ENCODE measurements around the gene TET1.
"Not testable (repeated sequence)": the region's sequence is repeated elsewhere in the genome, so short reads cannot be mapped to it uniquely, and the experiment has no call there.

The TET1 gene

DNA sequence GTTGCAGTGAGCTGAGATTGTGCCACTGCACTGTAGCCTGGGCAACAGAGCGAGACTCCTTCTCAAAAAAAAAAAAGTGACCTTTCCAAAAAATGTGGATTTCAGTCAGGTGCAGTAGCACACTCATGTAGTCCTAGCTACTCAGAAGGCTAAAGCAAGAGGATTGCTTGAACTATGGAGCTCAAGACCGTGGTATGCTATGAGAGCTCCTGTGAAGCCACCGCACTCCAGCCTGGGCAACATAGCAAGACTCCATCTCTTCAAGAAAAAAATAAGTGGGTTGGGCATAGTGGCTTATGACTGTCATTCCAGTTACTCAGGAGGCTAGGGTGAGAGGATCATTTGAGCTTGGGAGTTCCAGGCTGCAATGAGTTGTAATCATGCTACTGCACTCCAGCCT is 51.1 kb downstream of the TET1 start:
- no peak for DNase-seq (ENCODE audit: low read depth)

DNA sequence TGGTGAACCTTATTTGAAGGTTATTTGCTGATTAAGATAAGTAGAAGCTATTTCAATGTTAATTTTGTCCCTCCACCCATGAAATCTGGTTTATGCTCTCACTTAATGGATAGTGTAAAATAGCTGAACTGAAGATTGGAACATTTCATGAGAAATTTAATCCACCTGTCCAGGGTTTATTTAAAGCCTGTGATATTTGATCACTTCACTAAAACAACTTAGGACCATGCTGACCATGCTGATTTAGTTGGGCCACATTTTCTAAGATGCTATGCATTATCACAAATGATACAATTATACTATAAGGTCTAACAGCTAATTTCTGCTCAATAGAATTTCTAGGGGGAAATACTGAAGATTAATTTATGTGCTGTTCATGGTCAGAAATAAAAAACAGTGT is 53.8 kb downstream of the TET1 start:
- DNase-seq (ENCODE audit: low read depth): not testable (repeated sequence)

DNA sequence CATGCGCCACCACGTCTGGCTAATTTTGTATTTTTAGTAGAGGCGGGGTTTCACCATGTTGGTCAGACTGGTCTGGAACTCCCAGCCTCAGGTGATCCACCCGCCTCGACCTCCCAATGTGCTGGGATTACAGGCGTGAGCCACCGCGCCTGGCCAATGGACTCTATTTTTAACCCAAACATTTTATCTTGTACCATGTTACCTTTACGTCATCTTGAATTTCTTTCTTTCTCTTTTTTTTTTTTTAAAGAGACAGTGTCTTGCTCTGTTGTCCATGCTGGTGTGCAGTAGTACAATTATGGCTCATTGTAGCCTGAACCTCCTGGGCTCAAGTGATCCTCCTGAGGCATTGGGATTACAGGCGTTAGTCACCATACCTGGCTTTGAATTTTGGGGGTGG is 57.6 kb downstream of the TET1 start:
- DNase-seq (ENCODE audit: low read depth): not testable (repeated sequence)

DNA sequence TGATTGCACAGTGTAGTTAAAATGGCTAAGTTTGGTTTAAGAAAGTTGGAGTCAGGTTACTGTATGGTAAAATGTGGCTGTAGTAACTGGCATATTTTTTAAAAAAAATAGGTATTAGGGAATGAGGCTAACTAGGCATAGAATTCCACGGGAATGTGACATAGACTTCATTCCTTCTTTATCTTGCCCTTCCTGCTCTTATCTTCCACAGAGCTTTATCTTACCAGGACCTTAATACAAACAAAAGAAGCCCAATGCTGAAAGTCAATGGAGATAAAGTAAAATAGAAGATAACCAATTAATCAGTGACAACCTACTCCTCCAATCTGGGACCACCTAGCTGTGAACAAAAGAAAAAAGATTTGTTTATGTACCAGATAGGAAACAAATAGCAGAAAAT is 58.1 kb downstream of the TET1 start:
- no peak for DNase-seq (ENCODE audit: low read depth)

DNA sequence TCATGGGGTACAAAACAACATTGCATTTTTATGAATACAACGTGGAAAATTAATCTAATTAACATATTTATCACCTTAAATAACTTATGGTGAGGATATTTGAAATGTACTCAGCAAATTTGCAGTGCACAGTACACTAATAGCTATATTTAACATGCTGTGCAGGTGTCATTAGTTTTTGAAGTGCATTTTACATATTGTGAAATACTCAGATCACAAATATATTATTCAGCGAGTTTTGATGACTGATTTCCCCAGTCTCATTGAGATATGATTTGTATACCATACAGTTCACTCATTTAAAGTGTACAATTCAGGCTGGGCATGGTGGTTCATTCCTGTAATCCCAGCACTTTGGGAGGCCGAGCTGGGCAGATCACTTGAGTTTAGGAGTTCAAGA is 59.5 kb downstream of the TET1 start:
- DNase-seq (ENCODE audit: low read depth): no peak

DNA sequence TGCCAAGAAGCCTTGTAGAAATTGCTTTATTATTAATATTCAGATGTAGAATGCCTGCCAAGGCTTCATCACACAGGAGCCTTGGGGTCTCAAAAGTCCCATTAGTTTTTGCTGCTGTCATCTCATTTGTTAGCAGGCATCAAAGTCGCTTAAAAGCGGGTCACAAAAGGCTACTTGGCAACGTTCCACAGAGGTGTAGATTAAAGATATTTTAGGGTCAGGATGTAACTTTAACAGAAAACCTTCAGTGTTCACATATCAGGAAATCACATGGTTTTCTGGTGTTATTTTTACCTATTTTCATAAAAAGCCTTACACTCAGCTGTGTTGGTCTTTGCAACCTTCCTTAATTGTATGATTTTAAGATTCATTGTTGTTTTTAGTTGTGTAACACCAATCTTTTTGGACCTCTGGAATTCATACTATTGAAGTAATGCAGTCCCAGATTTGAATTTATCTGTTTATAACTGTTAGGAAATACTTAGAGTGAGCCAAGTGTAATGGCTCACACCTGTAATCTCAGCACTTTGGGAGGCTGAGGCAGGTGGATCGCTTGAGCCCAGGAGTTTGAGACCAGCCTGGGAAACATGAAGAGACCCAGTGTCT is 65.3 kb downstream of the TET1 start:
- DNase-seq (ENCODE audit: low read depth): no peak

DNA sequence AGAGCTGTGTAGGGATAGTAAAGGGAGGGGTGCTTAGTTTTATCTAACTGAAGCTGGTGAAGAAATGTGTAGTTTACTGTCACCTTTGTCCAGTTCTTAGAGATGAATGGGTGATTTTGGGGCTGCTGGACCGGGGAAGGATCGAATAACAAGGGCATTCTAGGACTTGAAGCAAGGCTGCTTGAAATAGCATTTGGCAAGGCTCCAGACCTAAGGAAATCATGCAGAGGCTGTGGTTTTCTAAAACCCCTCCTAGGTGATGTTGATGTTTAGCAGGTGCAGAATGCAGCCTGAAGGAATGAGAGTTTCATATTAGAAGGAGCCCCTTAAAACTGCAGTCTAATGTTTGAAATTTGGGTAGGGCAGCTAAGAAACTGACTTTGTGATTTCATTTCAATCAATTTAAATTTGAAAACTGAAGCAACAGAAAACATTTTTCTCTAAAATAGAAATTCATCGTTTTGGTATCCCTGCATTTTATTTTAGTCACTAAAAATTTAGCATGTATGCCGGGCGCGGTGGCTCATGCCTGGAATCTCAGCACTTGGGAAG is 68.5 kb downstream of the TET1 start:
- no peak for DNase-seq (ENCODE audit: low read depth)

DNA sequence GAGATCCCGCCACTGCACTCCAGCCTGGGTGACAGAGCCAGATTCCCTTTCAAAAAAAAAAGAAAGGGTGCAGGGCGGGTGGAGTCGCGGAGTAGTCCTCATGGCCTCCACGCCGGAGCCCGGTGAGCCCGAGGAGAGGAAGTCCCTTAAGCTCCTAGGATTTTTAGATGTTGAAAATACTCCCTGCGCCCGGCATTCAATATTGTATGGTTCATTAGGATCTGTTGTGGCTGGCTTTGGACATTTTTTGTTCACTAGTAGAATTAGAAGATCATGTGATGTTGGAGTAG is 72.1 kb downstream of the TET1 start:
- not testable (repeated sequence) for DNase-seq (ENCODE audit: low read depth)

DNA sequence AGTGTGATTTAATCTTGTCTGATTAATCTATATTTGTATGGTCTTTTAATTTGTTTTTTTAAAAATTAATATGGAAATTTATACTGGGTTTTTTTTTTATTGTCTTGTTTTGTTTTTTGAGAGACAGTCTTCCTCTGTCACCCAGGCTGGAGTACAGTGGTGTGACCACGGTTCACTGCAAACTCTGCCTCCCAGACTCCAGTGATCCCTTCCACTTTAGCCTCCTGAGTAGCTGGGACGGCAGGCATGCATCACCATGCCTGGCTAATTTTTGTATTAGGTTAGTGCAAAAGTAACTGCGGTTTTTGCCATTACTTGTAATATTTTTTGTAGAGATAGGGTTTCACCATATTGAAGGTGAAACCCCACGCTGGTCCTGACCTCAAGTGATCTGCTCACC is 73.1 kb downstream of the TET1 start:
- no peak for DNase-seq (ENCODE audit: low read depth)

DNA sequence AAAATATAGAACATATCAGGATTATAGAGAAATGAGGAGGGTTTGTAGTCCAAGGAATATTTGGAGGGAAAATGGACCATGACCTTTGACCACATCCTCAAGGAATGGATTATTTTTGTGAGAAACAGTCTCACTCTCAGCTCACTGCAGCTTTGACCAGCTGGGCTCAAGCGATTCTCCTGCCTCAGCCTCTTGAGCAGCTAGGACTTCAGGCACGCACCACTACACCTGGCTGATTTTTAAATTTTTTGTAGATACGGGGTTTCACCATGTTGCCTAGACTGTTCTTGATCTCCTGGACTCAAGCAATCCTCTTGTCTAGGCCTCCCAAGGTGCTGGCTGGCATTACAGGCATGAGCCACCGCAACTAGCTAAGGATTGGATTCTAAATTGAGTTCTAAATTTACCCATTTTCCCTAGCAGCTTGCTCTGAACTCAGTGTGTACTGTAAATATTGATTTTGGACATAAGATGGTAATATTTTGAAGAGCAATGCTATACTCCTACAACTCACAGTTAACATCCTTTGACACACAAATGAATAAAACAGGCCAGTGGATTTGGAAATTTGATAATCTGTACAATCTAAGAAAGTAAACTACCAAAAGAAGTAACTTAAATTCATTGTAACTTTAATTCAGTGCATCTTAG is 73.8 kb downstream of the TET1 start:
- DNase-seq (ENCODE audit: low read depth): no peak

DNA sequence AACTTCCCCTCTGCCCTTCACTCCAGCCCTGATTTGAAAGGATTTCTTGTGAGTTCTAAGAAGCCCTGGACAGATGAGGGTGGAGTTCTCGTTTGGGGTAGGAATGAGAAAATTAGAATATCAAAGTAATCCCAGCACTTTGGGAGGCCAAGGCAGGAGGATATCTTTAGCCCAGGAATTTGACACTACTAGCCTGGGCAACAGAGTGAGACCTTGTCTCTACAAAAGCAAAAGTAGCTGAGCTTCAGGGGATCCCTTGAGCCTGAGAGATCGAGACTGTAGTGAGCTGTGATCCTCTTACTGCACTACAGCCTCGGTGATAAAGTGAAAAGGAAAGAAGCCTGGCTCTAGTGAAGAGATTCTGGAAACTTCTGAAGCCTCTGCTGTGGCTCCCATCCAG is 76.2 kb downstream of the TET1 start:
- DNase-seq (ENCODE audit: low read depth): no peak

DNA sequence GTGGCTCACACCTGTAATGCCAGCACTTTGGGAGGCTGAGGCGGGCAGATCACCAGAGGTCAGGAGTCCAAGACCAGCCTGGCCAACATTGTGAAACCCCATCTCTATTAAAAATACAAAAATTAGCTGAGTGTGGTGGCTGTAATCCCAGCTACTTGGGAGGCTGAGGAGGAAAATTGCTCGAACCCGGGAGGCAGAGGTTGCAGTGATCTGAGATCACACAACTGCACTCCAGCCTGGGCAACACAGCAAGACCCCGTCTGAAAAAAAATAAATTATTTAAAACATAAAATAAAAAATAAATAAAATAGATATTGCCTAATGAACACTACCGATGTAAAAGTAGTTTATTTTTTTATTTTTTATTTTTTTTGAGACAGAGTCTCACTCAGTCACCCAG is 83.4 kb downstream of the TET1 start:
- DNase-seq (ENCODE audit: low read depth): not testable (repeated sequence)

DNA sequence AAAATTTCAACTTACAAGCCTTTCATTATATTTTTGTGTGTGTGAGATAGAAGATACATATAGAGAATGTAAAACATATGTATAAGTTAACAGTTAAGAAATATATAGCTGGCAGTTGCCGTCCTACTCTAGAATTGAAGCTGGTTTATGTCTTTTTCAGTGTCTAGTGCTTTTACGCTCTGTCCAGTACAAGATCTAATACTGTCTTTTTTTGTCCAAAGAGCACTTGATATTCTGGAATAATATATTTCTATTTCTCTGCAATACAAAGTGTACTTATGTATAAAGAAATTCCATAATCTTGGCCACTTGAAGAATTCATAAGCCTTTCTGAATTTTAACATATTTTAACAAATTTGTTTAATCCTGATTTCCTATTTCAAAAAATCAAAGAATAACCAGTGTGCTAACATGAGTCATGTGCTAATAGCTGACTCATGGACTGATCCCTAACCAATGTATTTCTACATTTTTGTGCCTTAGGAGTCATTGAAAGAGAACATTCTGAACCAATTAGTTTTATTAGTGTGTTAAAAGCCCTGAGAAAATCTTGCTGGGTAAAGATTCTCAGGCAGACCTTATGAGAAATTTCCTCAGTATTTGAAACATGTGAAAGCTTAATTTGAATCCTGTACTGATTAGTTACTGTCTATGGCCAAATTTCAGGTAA is 87.7 kb downstream of the TET1 start:
- DNase-seq (ENCODE audit: low read depth): no peak

DNA sequence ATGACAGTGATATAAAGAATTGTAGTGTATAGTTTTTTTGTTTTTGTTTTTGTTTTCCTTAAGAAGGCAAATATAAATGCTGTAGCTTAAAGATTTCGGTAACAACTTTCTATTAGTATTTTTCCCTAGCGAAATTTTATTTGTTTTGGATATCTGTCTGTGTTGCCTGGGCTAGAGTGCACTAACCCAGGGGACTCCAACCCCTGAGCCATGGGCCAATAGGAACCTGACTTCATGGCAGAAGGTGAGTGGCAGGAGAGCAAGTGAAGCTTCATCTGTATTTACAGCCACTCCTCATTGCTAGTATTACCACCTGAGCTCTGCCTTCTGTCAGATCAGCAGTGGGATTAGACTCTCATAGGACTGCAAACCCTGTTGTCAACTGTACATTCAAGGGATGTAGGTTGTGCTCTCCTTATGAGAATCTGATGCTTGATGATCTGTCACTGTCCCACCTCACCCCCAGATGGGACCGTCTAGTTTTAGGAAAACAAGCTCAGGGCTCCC is 95.5 kb downstream of the TET1 start:
- no peak for DNase-seq (ENCODE audit: low read depth)

DNA sequence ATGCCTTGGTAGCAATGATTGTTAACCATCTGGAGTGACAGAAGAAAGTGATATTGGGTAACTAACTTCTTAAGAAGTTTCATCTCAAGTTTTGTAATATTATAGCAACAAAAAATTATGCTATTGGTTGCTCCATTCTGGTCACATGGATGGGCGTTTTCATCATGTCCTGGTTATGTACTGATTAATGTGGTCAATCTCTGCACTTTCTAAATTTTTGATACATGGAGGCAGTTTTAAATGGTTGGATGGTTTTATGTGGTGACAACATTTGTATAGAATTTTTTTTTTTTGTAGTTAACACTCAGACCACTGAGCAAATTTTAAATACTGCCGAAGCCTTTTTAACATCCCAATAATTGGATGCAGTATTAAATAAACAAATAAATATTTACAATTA is 105.7 kb downstream of the TET1 start:
- no peak for DNase-seq (ENCODE audit: low read depth)

DNA sequence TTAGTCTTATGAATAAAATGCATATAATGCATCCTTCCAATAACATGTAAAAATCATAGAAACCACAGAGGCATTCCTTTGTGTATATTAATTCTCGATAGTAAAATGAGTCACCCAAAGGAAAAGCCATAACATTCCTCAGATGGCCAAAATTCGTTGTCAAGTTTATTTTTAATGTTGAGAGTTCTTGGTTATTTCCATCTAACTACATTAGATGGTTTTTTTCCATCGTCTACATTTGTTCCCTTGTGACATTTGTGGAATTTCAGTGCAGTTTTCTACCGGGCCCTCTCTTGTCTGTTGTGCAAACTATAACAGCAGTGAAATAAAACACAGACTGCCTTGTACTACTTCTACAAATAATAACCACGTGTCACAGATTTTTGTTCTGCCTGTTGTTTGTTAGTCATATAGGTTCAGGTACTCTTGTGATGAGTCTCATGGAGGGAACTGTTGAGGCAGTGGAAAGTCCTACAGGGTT is 106.2 kb downstream of the TET1 start:
- DNase-seq (ENCODE audit: low read depth): no peak

DNA sequence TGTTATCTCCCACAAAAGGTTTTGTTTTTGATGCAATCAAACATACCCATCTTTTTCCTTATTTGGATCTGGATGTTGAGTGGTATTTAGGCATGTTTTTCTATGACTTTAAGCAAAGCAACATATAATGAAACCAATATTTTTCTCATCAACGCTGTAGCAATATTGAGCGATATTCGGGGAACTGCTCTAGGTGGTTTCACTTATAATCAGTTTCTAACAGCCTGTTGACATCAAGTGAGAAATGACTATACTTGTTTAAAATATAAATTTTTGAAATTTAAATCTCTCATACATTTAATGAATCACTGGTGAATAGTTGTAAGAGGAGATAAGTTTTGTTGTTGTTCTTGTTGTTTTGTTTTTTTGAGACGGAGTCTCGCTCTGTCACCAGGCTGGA is 108.1 kb downstream of the TET1 start:
- no peak for DNase-seq (ENCODE audit: low read depth)

DNA sequence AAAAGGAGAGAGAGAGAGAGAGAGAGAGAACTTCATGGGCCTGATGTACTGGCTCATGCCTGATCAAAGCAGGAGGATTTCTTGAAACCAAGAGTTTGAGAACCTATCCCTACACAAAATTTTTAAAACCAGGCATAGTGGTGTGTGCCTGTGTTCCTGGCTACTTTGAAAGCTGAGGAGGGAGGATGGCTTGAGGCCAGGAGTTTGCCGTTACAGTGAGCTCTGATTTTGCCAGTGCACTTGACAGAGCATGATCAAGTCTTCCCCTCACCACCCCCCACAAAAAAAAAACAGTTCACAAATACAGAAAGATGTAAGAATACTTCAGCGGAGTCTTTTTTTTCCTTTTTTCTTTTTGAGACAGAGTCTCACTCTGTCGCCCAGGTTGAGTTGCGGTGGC is 108.8 kb downstream of the TET1 start:
- DNase-seq (ENCODE audit: low read depth): no peak

DNA sequence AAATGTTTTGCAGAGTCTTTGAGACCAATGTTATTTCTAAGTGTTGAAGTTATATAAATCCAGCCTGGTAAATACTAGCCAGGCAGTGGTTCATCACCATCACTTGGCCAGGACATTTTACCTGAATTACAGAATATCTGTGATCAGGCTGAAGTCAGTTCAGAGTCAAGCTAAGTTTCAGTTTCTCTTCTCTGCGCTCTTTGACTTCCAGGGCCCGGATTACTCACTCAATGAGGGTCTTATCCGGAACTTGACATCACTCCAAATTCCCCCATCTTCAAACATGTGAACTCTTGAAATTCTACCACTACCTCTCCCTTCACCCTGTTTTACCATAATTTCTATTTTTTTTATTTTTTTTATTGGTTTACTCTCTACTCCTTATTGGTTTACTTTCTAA is 124.3 kb downstream of the TET1 start:
- DNase-seq (ENCODE audit: low read depth): no peak

DNA sequence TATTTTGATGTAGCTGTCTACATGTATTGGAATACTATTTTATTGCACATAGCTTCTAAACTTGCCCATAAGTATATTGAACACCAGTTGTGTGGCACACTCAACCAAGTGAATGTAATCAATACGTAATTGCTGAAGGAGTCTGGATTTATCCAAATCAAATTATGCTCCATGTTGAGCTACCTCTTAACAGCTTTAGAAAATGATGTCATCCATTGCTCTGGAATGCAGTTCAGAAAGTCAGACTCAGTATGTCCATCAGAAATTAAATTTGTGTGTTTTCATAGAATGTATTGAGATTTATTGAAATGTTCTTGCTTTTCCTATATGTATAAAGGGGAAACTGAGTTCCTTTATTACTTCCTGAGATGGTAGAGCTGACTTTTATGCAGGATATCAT is 135.9 kb downstream of the TET1 start:
- no peak for DNase-seq (ENCODE audit: low read depth)

DNA sequence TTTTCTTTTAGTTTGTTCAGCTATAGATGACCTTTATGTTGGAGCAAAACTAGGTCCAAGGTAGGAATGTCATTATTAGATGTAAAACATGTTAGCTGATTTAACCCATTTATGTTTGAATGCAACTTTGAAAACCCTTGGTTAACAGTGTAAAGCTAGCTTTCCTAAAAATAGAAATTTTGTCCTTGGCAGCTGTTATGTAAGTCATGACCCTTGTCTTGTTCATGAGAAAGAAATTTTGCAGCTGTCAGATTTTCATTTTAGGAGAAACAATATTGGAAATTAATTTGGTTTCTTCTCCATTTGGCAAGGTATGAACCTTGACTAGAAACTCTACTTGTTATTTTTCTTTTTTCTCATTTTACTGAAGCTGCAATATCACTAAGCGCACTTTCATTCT is 137.0 kb downstream of the TET1 start:
- no peak for DNase-seq (ENCODE audit: low read depth)

DNA sequence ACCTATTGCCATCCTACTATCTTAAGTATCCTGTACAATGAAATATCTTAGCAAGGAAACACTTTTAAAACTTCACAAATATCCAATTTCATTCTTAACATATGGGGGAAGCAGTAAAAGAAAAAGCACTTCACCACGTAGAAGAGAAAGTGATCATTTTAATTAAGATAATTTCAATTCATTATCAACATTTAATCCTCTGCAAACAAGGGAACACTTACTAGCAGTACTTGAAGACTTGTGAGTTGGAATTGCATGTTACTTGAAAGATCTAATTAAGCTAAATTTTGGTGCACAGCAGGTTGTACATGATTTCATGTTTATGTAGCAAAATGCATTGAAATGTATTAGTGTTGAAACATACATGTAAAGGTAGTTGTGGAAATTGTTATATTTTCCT is 140.1 kb downstream of the TET1 start:
- no peak for DNase-seq (ENCODE audit: low read depth)

DNA sequence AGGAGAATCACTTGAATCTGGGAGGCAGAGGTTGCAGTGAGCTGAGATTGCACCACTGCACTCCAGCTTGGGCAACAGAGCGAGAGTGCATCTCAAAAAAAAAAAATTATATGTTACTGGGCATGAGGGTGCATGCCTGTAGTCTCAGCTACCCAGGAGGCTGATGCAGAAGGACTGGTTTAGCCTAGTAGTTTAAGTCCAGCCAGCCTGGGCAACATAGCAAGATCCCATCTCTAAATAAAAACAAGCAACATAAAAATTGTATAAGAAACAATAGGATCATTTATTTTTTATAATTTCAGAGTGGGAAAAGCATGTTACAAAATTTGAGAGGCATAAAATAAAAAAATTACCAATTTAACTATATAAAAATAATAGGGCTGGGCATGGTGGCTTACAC is 145.4 kb downstream of the TET1 start:
- DNase-seq (ENCODE audit: low read depth): no peak

Data from stimulated activated CD8-positive, alpha-beta memory T cell treated with anti-CD3 and anti-CD28 coated beads, Interleukin-15, amount 100 ng/mL, for 24 hours (primary cell).